Sigmoid colon (tissue), 4 donors: ENCODE data around the gene CDK5RAP3.
"Not testable (repeated sequence)": the region's sequence is repeated elsewhere in the genome, so short reads cannot be mapped to it uniquely, and the experiment has no call there.

Experiments
- EP300 ChIP-seq, 4 donors: sonication (generic); formaldehyde crosslinking; IDR thresholded peaks; one replicate each; pipeline ENCODE4 v1.6.1; 2017; ENCODE audit warnings: antibody characterized with exemption in 4 of 4
- POLR2A ChIP-seq, 2 donors: fragments of 450-650 bp; IDR thresholded peaks; one replicate each; pipeline ENCODE4 v1.6.1; 2016; ENCODE audit warnings: antibody characterized with exemption in 2 of 2, mild to moderate bottlenecking in 2 of 2, moderate library complexity in 2 of 2
- POLR2AphosphoS5 ChIP-seq, 4 donors: sonication (generic); formaldehyde crosslinking; IDR thresholded peaks; one replicate each; pipeline ENCODE4 v1.6.1; 2017; ENCODE audit warnings: antibody characterized with exemption in 4 of 4
- TF ChIP-seq, protein P1 (sequence below), 4 experiments: fragments of 450-650 bp in 3 of 4; fragments of 200-600 bp in 1 of 4; IDR thresholded peaks; one replicate each; pipeline ENCODE4 v1.5.1; 2016 to 2019; ENCODE audit warnings: antibody characterized with exemption in 4 of 4, mild to moderate bottlenecking in 3 of 4, moderate library complexity in 2 of 4

DNA sequence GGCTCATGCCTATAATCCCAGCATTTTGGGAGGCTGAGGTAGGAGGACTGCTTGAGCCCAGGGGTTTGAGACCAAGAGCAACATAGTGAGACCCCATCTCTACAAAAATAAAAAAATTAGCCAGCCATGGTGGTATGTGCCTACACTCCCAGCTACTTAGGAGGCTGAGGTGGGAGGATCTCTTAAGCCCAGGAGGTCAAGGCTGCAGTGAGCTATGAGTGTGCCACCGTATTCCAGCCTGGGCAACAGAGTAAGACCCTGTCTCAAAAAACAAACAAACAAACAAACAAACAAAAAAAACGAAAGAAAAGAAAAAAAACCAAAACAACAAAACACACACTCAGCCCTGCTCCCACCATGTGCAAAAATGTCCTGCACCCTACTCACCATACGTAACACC lies 35.4 kb upstream of the CDK5RAP3 start:
- TF ChIP-seq, protein P1, sequence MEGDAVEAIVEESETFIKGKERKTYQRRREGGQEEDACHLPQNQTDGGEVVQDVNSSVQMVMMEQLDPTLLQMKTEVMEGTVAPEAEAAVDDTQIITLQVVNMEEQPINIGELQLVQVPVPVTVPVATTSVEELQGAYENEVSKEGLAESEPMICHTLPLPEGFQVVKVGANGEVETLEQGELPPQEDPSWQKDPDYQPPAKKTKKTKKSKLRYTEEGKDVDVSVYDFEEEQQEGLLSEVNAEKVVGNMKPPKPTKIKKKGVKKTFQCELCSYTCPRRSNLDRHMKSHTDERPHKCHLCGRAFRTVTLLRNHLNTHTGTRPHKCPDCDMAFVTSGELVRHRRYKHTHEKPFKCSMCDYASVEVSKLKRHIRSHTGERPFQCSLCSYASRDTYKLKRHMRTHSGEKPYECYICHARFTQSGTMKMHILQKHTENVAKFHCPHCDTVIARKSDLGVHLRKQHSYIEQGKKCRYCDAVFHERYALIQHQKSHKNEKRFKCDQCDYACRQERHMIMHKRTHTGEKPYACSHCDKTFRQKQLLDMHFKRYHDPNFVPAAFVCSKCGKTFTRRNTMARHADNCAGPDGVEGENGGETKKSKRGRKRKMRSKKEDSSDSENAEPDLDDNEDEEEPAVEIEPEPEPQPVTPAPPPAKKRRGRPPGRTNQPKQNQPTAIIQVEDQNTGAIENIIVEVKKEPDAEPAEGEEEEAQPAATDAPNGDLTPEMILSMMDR (IDR thresholded peaks at IDR 0.05), result not testable (repeated sequence)
- not testable (repeated sequence) for TF ChIP-seq POLR2AphosphoS5, EP300, POLR2A (IDR thresholded peaks at IDR 0.05)
